ENCODE measurements around the gene ATP2B2.

Gene ATP2B2

DNA sequence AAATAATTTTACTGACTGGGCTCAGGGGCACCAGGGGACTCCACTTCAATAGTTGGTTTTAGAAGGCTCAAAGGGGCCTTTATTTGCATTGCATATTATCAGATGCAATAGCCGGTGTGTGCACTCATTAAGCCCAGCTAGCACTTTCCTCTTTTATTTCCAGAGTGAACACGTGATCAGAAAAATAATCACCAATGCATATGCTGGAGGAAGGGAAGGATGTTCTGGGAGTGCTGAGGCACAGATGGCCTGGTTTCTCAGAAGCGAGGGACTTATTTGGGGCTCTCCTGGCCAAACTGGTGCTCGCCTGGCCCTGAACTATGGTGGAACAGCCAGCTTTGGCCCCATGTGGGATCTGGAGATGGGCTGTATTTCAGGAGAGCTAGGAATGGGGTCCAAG is 124.0 kb downstream of the ATP2B2 start:
- no peak for DNase-seq (ENCODE audit: low spot score)

GRCh38 chr3:10380906-10381305 is 124.5 kb downstream of the ATP2B2 start:
- no peak for DNase-seq (ENCODE audit: low spot score)

DNA sequence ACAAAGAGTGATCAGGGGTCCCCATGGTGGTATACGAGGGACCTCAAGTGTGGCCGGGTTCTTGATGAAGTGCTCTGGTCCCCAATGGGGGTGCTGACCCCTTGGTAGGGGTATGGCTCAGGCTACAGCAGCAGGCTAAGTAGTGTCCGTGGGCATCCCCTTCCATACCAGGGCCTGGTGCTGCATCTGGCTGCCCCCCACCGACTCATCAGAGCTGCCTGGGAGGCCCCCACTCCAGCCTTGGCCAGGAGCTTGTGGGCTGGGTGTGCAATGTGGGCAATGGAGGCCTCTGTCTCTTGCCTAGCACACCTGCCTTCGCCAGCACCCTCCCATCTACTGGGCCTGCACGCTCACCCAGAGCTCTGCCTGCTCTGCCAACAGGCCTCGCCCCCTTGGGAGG is 125.4 kb downstream of the ATP2B2 start:
- no peak for DNase-seq (ENCODE audit: low spot score)

DNA sequence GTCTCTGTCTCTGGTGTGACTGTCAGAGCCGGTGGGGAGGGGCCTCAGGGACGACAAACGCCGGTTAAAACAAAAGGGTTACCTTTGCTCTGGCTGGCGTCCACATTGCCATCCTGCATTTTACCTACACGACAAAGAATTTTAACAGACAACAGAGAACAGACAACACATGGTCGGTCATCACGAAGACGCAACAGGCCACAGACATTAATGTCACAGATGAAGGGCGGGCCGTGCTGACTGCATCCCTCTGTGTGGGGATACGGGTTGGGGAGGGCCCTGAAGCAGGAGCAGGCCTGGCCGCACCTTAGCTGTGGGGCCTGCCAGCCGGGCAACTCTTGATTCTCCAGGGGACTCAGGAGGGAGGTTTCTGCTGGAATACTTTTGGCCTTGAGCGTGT is 126.2 kb downstream of the ATP2B2 start:
- DNase-seq (ENCODE audit: low spot score) = no peak

DNA sequence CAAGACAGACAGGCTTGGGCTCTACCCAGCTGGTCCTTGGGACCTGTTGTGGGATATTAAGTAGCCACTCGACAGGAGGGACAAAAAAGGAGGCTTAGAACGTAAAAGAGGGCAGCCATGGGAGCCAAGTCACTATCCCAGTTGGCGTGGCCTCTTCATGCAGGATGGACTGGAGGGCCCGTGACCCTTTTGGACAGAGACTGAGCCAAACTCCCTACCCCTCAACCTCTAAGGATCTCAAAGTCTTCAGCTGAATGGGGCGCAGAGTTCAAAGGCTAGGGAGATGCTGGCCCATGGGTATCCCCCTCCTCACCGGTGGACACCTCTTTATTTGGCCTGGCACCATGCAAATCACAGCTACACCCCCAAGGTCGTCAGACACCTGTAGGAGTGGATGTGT is 126.6 kb downstream of the ATP2B2 start:
- DNase-seq (ENCODE audit: low spot score) = no peak

DNA sequence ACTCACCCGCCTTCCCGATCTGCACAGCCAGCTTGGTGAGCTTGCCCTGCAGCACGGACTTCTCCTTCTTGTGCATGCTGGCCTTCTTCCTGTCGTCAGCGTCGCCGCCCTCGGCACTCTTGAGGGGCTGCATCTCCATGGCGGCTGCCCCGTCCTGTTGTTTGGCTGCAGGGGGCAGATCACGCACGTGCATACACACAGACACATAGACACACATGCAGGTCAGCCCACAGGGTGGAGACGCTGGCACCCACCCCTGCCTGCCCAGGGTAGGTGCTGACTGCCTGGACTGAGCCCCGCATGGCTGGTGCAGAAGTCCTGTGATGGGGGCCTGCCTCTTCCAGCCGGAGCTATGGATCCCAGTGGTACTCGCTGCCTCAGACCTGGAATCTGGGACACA is 127.1 kb downstream of the ATP2B2 start:
- no peak for DNase-seq (ENCODE audit: low spot score)

GRCh38 chr3:10377148-10377725 is 128.1 kb downstream of the ATP2B2 start:
- no peak for DNase-seq (ENCODE audit: low spot score)

- DNase-seq (ENCODE audit: low spot score) = no peak
These were observed 129.0 kb downstream of the ATP2B2 start for GRCh38 chr3:10376353-10376752.

DNA sequence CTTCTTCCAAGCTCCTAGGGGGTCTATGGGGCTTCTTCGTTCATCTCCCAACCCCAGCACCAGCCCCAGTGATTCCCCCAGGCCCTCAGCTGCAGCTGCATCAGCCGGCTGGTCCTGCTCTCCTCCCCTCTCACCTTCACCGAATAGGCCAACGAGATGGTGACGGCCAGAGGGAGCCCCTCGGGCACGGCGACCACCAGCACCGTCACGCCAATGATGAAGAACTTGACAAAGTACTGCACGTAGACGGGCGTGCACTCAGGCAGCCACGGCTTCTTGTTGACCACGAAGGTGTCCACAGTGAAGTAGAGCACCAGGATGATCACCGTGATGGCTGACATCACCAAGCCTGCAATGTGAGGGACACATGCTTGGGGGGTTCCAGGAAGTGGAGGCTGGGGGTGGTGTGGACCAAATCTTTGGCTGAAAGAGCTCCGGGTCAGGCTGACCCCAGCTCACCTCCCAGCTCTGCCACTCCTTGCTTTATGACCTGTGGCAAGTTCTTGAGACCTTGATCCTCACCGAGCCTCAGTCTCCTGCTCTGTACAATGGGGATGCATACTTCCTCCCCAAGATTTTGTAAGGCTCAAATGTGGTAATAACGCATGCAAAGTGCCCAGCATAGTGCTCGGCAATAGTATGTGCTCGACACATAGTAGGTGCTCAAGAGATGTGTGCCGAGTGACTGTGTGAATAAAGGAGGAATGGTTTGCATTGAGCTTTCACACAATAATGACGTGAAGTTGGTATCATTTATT is 129.9 kb downstream of the ATP2B2 start:
- DNase-seq (ENCODE audit: low spot score) = no peak

DNA sequence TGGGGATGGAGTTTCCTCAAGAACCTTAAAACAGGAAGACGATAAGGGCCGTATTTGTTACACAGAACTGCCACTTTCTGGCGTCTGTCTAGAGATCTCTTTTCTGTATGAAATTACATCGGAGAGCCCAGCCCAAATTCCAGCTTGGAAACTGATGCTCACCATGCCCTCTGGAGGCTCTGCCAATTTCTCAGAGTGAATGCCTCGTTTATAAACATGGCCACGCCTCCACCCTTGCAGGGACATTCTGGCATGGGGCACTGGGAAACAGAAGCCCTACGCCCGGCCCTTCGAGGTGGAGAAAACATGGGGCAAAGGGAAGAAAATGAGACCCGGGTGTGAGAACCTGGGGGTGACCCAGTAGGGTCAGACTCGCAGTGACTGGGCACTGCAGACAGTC is 131.1 kb downstream of the ATP2B2 start:
- no peak for DNase-seq (ENCODE audit: low spot score)

DNA sequence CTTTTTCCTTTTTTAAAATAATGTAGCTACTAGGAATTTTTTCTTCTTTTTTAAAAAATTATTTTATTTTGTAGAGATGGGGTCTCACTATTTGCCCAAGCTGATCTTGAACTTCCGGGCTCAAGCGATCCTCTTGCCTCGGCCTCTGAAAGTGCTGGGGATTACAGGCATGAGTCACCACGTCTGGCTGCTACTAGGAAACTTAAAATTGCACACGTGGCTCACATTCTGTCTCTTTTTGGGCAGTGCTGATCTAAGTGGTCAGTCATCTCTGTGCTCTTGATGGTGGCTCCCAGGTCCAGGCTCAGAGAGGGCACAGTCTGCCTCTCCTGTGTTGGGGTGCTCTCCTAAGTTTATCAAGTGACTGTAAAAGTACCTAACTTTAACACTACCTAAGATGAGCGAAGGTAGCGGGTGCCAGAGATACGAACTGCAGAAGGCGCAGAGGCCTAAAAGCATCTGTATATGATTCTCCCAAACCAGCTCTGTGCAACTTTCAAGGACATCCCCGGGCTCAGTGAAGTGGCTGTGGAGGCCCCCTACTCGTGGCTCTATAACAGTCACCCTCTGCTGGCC is 131.6 kb downstream of the ATP2B2 start:
- no peak for DNase-seq (ENCODE audit: low spot score)

DNA sequence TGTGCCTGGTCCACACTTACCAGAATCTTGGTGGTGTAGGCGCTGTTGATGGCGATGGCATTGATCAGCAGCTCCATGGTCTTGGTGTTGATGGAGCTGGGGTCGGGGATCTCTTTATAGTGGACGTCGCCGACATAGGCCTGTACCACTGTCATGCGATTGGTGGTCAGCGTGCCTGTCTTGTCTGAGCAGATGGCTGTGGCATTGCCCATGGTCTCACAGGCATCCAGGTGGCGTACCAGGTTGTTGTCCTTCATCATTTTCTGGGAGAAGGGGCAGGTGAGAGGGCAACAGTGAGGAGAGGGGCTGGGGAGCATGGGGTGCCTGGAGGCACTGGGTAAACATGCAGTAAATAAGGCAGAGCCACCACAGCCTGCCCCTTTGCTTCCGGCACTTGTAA is 133.6 kb downstream of the ATP2B2 start:
- no peak for DNase-seq (ENCODE audit: low spot score)

DNA sequence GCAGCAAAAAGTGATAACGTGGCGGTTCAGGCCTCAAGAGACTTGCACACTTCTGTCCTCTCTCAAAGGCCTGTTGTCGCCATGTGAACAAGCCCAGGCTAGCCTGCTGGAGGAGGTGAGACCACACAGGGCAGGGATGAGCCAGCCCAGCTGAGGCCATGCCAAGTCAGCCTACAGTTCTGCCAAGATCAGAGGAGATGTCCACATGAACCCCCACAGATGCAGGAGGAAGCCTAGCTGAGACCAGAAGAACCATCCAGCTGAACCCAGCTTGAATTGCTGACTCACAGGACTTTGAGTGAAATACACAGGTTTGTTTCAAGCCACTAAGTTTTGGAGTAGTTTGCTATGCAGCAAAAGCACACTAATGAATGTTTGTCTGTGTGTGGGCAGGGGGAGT is 134.2 kb downstream of the ATP2B2 start:
- DNase-seq (ENCODE audit: low spot score) = no peak

DNA sequence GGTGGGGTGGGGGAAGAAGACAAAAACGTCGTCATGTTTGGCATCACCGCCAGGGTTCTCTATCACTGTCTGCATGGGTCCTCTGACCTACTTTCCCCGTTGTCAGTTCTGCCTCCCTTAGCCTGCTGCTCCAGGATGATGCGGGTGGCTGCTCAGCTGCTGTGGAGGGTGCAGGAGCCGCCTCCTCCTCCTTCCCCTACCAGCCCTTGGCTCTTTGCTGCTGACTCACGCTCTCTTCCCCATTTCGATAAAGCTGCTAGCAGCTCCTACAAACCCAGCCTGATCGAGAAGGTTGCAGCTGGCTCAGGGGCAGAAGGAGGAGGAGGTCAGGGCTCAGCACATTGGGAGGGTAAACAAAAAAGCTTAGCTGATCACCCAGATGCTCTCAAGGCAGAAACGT is 135.0 kb downstream of the ATP2B2 start:
- DNase-seq (ENCODE audit: low spot score) = no peak

DNA sequence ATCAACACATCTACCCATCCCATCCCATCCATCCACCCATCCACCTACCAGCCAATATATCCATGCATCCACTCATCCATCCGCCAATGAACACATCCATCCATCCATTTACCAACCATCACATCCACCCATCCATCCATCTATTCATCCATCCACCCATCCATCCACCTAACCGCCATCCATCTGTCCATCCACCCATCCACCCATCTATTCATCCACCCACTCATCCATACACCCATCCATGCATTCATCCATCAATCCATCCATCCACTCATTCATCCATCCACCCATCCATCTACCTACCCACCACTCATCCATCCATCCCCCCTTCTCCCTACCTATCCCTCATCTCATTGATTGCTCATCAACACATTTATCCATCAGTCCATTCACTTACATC is 136.9 kb downstream of the ATP2B2 start:
- DNase-seq (ENCODE audit: low spot score) = no peak

DNA sequence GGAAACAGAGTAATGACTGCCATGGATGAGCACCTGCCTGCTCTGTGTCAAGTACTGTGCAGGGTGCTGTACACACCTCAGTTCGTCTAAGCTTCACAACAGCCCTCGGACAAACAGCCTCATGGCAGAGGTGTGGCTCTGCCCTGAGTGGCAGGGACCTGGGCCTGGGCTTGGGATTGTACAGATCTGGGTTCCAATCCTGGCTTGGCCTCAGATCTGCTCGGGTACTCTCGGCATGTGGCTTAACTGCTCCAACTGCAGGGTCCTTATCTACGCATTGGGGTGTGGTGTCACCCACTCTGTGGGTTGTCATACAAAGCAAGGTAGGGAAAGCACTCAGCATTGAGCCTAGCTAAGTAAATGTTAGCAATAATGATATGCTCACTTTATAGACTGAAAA is 137.9 kb downstream of the ATP2B2 start:
- no peak for DNase-seq (ENCODE audit: low spot score)

DNA sequence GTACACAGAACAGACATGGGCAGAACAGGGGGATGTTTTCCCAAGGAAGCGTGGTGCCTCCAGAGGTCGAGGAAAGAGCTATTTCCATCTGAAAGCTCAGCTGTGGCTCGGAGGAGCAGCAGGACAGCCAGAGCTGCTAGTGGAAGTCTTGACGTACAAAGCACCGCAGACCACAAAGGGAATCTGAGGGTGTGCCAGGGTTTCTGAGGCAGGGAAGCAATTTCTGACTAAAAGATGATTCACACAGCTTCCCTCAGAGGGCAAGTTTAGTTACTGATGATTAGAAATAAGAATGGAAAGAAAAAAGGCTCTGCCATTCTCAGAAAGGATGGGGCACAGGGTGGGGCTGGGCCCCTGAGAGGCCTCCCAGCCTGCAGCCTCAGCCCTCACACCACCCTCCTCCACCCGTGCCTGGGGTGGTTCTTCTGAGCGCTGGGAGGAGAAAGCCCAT is 138.7 kb downstream of the ATP2B2 start:
- DNase-seq (ENCODE audit: low spot score) = no peak

GRCh38 chr3:10365791-10366190 is 139.6 kb downstream of the ATP2B2 start:
- DNase-seq (ENCODE audit: low spot score) = no peak

DNA sequence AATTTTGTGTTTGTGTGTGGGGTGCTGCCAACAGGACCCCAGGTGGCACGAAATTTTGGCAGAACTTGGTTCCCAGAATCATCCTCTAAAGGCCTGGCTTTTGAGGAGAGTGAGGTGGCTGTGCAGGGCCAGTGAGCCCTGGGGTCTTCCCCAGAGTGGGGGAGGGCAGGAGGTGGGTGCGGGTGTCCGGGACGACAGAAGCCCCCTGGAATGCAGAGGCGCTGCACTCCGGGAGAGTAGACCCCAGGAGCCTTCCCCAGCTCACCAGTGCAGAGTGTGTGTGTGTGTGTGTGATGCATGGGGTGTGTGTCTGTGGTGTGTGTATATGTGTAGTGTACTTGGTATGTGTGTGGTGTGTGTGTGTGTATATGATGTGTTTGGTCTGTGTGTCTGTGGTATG is 140.1 kb downstream of the ATP2B2 start:
- no peak for DNase-seq (ENCODE audit: low spot score)

DNA sequence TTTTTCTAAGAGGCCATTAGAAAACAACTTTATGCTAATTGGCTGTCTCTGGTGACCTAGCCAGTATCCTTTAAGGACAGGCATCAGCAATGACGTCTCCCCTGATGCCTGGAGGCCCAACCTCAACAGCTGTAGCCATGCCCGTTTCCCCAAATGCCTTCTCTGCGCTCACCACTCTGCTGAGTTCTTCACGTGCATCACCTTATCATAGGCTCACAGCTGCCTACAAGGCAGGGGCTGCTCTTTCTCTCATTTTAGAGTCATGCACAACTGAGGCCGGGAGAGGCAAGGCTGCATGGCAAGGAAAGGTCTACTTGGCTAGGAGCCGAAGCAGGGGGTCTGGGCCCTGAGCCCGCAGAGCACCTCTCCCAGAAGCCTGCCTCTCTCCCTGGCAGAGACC is 140.6 kb downstream of the ATP2B2 start:
- DNase-seq (ENCODE audit: low spot score) = no peak

- DNase-seq (ENCODE audit: low spot score) = no peak
These were observed 141.5 kb downstream of the ATP2B2 start for GRCh38 chr3:10363935-10364334.

- no peak for DNase-seq (ENCODE audit: low spot score)
These were observed 144.0 kb downstream of the ATP2B2 start for GRCh38 chr3:10361375-10361774.

GRCh38 chr3:10360478-10360877 is 144.9 kb downstream of the ATP2B2 start:
- DNase-seq (ENCODE audit: low spot score) = no peak

- DNase-seq (ENCODE audit: low spot score) = no peak
These were observed 145.6 kb downstream of the ATP2B2 start for GRCh38 chr3:10359761-10360161.

All from D341Med (cell line).